GM12892 (cell line): Measurements from ENCODE around the gene DLGAP1.
"Not testable (repeated sequence)": the region's sequence is repeated elsewhere in the genome, so short reads cannot be mapped to it uniquely, and the experiment has no call there.

Source experiments
- DNase-seq: peaks from one replicate; pipeline ENCODE4 v3.0.0; 2011; ENCODE audit not compliant: insufficient read length
- FAIRE-seq: peaks from 2 replicates; lab custom pipeline; 2011; peaks lifted over from hg19 to GRCh38; lab: Jason Lieb, UNC
- POLR2A ChIP-seq: IDR thresholded peaks from 2 replicates; pipeline ENCODE4 v1.6.1; 2011; ENCODE audit warnings: low read depth, low read length, control low read depth
- POLR2AphosphoS5 ChIP-seq: IDR thresholded peaks from 2 replicates; pipeline ENCODE4 v1.6.1; 2011; ENCODE audit warnings: low read depth, low read length, control low read depth
- TAF1 ChIP-seq: IDR thresholded peaks from 2 replicates; pipeline ENCODE4 v1.6.1; 2011; ENCODE audit warnings: low read depth, mild to moderate bottlenecking, control low read depth, low read length, borderline replicate concordance

Gene DLGAP1

DNA sequence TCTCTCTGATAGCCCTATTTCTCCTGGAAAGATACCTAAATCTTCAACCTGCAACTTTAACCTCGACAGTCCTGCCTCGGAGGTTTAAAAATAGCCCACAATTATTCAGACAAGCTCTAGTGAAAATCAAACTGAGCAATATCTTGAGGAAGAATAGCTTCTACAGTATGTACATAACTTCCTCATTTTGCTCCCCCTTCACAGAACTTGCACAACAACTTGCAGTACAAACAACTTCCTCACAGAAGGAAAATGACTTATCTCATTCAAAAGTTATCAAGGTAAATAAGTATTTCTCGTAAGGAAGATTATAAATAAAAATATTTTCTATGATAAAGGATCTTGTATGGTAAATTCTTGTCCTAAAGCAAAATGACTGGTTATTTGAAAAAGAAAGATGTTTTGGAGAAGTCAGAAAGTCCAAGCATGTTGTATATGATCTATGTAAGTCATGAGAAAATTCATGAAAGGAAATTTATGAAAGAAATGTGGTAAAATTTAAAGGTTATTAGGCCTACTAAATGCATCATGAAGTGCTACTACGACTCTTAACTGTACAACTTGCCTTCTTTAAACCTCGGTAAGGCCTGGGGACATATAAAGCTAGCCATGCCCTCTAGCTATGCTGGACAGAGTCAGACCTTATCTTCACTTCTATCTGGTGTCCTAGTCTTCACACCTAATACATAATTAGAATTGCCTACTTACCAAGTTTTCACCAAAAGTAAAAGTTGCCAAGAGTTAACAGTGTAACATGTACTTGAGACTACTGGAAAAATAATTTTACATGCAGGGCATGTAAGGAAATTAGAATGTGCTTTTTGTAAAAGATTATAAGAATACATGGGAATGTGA lies 394.5 kb downstream of the DLGAP1 start:
- no peak for TF ChIP-seq POLR2A
- TF ChIP-seq TAF1: no peak
- TF ChIP-seq POLR2AphosphoS5: no peak
- FAIRE-seq (no peak), DNase-seq (no peak)

DNA sequence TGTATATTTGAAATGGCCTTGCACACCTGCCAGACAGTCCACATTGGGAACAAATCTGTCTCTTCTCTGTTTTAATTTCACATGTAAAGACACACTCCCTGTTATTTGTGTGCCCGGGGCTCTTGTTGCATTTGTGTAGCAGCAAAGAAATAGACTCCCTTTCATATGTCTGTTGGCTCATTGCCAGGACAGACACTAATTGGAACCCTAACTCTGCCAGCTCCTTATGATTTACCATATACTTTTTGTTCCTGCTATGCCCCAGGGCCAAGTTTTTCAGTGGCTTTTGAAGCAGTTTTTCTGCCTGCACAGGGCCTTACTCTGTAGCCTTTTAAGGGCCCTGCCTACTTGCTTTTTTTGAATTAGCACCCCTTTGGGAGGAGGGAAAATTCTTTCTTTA lies 396.9 kb downstream of the DLGAP1 start:
- TF ChIP-seq TAF1 (no peak), POLR2A (no peak), POLR2AphosphoS5 (no peak)
- no peak for FAIRE-seq
- no peak for DNase-seq

DNA sequence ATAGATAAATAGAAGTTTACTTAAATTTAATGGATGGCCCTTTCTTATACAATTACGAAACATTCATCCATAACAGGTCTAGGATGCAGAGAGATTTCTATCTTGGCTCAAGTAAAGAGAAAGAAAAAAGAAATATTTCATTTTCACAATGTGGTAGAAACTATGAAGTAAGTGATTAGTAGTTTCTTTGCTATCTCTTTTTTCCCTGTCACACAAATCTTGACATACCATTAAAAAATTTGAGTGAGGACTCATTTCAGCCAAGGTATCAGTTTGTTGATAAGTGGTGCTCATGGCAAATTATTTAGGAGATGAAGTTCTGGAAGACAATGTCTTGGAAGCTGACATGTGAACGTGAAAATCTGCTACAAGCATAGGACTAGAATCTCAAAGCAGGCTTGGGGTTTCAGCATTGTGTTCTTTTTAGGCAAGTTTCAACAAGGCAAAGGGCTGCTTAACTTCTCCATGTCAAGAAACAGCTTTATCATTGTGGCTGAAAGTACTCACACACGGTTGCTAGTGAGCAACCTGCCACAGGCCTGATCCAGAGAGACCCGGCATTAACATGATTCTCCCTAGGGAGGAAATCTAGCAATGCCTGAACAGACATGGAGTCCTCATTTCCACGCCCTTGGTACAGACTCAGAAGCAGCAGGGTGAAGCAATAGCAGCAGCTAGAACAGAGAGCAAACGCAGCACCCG lies 414.6 kb downstream of the DLGAP1 start:
- FAIRE-seq (no peak), DNase-seq (no peak)
- TF ChIP-seq POLR2A (no peak), POLR2AphosphoS5 (no peak), TAF1 (no peak)

- no peak for FAIRE-seq
- TF ChIP-seq POLR2AphosphoS5 (no peak), TAF1 (no peak), POLR2A (no peak)
- DNase-seq: no peak
Observed at GRCh38 chr18:4035521-4035920, 419.6 kb downstream of the DLGAP1 start.

DNA sequence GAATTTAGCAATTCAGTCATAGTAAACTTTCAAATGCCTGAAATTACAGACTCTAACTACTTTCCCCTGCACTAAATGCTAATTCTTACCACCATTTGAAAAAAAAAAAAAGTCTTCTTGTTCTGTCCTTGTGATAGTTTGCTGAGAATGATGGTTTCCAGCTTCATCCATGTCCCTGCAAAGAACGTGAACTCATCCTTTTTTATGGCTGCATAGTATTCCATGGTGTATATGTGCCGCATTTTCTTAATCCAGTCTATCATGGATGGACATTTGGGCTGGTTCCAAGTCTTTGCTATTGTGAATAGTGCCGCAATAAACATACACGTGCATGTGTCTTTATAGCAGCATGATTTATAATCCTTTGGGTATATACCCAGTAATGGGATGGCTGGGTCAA lies 420.3 kb downstream of the DLGAP1 start:
- DNase-seq, FAIRE-seq: not testable (repeated sequence)

DNA sequence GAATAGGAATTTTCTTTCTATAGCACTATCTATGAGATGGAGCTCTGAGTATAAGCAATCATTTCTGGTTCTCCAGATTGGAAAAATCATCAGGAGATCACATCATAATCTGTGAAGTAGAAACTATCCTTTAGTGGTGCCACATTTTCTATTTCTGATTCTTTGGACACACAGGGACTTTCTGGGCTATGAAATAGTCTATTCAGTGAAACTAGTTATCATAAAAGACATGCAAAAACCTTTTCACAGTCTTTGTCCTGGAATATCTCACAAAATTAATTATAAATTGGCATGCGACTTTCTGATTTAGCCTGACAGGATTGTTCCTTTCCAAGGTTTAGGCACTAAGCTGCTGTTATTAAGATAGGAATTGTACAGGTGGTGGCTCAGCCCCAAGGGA lies 428.6 kb downstream of the DLGAP1 start:
- DNase-seq (no peak), FAIRE-seq (no peak)
- no peak for TF ChIP-seq POLR2AphosphoS5
- no peak for TF ChIP-seq POLR2A
- TF ChIP-seq TAF1: no peak

- no peak for FAIRE-seq
- no peak for TF ChIP-seq POLR2A
- TF ChIP-seq TAF1: no peak
- TF ChIP-seq POLR2AphosphoS5: no peak
- DNase-seq: no peak
Observed at GRCh38 chr18:4024702-4025101, 430.4 kb downstream of the DLGAP1 start.

DNA sequence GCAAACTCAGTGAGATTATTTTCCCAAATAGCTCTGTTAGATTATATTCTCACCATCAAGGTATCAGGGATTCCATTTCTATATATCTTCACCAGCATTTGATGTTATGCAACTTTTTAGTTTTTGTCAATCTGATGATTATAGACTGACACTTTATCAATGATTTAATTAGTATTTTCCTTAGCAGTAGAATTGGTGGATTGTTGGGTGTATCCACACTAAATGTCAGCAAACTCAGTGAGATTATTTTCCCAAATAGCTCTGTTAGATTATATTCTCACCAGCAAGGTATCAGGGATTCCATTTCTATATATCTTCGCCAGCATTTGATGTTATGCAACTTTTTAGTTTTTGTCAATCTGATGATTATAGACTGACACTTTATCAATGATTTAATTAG lies 432.4 kb downstream of the DLGAP1 start:
- FAIRE-seq, DNase-seq: not testable (repeated sequence)

- DNase-seq (no peak), FAIRE-seq (no peak)
- no peak for TF ChIP-seq POLR2AphosphoS5
- TF ChIP-seq TAF1: no peak
- TF ChIP-seq POLR2A: no peak
Observed at GRCh38 chr18:4020026-4020425, 435.1 kb downstream of the DLGAP1 start.

DNA sequence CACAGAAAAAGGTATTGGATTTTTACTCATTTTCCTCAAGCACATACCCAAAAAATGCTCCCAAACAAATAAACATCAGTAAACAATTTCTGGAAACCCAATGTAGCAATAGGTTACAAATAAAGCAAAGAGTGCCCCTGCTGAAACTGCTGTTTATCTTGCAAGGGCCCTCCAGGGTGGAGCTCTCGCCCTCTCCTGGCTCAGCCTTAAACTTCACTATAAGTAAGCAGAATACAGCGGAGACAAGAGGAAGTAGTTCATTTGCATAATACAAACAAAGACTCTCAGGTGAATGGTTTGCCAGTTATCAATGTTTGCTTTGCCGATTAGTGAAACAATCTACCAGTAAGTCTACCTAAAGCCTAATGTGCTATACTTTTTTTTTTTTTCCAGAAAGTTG lies 437.6 kb downstream of the DLGAP1 start:
- no peak for FAIRE-seq
- no peak for TF ChIP-seq TAF1
- TF ChIP-seq POLR2A: no peak
- TF ChIP-seq POLR2AphosphoS5: no peak

GRCh38 chr18:4016391-4017049 lies 438.6 kb downstream of the DLGAP1 start:
- TF ChIP-seq POLR2A (no peak), POLR2AphosphoS5 (no peak), TAF1 (no peak)
- DNase-seq (no peak), FAIRE-seq (no peak)

More for the DNA sequence above, 437.6 kb downstream of the DLGAP1 start:
- DNase-seq: no peak
